GM21526 (cell line): ENCODE results near the gene MARK2.

Experiments
- ATAC-seq: cut with Tn5 transposase; IDR thresholded peaks from one replicate; pipeline ENCODE4 v1.9.1; 2021; ENCODE audit warnings: moderate library complexity; ENCODE audit not compliant: unreplicated experiment, low FRiP score

MARK2 gene

GRCh38 chr11:63952570-63952969, 113.7 kb downstream of the MARK2 start:
- no peak for ATAC-seq

DNA sequence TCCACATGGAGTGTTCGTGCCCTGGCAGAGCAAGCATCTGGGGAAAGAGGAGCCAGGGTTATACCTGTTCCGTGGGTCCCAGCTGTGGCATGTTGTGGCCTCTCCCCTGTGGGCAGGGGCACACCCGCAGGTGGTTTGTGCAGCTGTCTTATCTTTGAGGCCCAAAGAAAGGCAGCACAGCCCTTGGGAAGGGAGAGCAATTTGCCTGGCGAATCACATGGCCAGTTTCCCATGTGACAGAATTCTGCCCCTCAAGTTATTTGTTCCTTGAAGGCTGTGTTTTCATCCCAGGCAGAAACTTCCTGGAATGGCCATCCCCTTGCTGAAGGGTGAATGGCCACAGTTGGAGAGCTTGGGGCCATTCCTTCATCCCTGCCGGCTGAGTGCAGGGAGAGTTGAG, 119.1 kb downstream of the MARK2 start:
- ATAC-seq: no peak
